B cell (primary cell): ENCODE results near the gene GALNT18. TPM values are rescaled to one million over a fixed set of nuclear protein-coding genes. Genes with fewer than 3 reads are reported as not detected.

ENCODE experiments used
- ATAC-seq: fragments of 200-7000 bp; cut with Tn5 transposase; one replicate; pipeline ENCODE4 v1.10.0; 2021; ENCODE audit warnings: low read depth, mild to moderate bottlenecking, moderate number of reproducible peaks, moderate library complexity
- CTCF ChIA-PET: fragments of 350-600 bp; sonication (Branson Sonifier 250); formaldehyde crosslinking; loops from one replicate; lab custom pipeline; 2021; ENCODE audit warnings: antibody characterized with exemption, inconsistent platforms; lab: Charles Lee
- POLR2A ChIA-PET: fragments of 350-600 bp; sonication (Branson Sonifier 250); formaldehyde crosslinking; loops from one replicate; lab custom pipeline; 2021; ENCODE audit warnings: antibody characterized with exemption; lab: Charles Lee
- DNase-seq: peaks from one replicate; pipeline ENCODE4 v3.0.0; 2013
- H2AFZ ChIP-seq: 2 replicates; pipeline ENCODE4 v1.6.1; 2012; ENCODE audit warnings: mild to moderate bottlenecking, low read depth, low read length; ENCODE audit not compliant: insufficient read depth, poor library complexity, severe bottlenecking
- H3K27ac ChIP-seq, 2 donors: 1 replicate in 1 of 2; 2 replicates in 1 of 2; pipeline ENCODE4 v1.5.1; 2012 to 2013; ENCODE audit warnings: low read length in 2 of 2, mild to moderate bottlenecking in 2 of 2, moderate library complexity in 1 of 2
- H3K27me3 ChIP-seq, 4 experiments: fragments of 200-600 bp in 1 of 4; sonication (generic) in 1 of 4; replicated peaks in 1 of 4; 1 replicate in 2 of 4; 2 replicates in 2 of 4; pipeline versions ENCODE4 v1.6.1 to v1.7.0; 2013 to 2016; ENCODE audit warnings: low read length in 3 of 4, mild to moderate bottlenecking in 2 of 4, mixed read lengths in 1 of 4, moderate library complexity in 1 of 4; ENCODE audit not compliant: insufficient read depth in 4 of 4, control insufficient read depth in 3 of 4; ENCODE audit errors: control extremely low read depth in 1 of 4
- H3K36me3 ChIP-seq, 2 experiments: replicated peaks in 1 of 2; 1 replicate in 1 of 2; 2 replicates in 1 of 2; pipeline versions ENCODE4 v1.6.1 to v1.7.1; 2013; ENCODE audit warnings: low read length in 1 of 2; ENCODE audit not compliant: insufficient read depth in 2 of 2, control insufficient read depth in 1 of 2; ENCODE audit errors: control extremely low read depth in 1 of 2, extremely low read depth in 1 of 2
- H3K4me1 ChIP-seq, 2 donors: fragments of 200-600 bp in 1 of 2; sonication (generic) in 1 of 2; 1 replicate in 1 of 2; 2 replicates in 1 of 2; pipeline versions ENCODE4 v1.5.1 to v1.6.1; 2013 to 2017; ENCODE audit warnings: low read length in 2 of 2; ENCODE audit not compliant: control insufficient read depth in 2 of 2, insufficient read depth in 2 of 2
- H3K4me2 ChIP-seq: replicated peaks from 2 replicates; pipeline ENCODE3; 2012; ENCODE audit warnings: mild to moderate bottlenecking, low read depth, low read length; ENCODE audit not compliant: poor library complexity, severe bottlenecking
- H3K4me3 ChIP-seq, 5 experiments: fragments of 200-600 bp in 1 of 5; sonication (generic) in 1 of 5; 1 replicate in 3 of 5; 2 replicates in 2 of 5; pipeline versions ENCODE4 v1.5.1 to v1.7.0; 2011 to 2016; ENCODE audit warnings: low read length in 4 of 5, mild to moderate bottlenecking in 4 of 5, low read depth in 2 of 5, control low read depth in 1 of 5, moderate library complexity in 1 of 5; ENCODE audit not compliant: insufficient read depth in 1 of 5; ENCODE audit errors: control extremely low read depth in 1 of 5, extremely low read depth in 1 of 5
- H3K79me2 ChIP-seq: fragments of 200-600 bp; sonication (generic); one replicate; pipeline ENCODE4 v1.6.0; 2016; ENCODE audit warnings: low read length; ENCODE audit not compliant: control insufficient read depth, insufficient read depth
- H3K9ac ChIP-seq: fragments of 200-600 bp; sonication (generic); 2 replicates; pipeline ENCODE4 v1.6.1; 2017; ENCODE audit warnings: mild to moderate bottlenecking, low read length, moderate library complexity
- H3K9me3 ChIP-seq, 3 donors: one replicate each; pipeline versions ENCODE4 v1.6.1 to v1.7.1; 2013; ENCODE audit warnings: low read length in 2 of 3; ENCODE audit not compliant: control insufficient read depth in 2 of 3, insufficient read depth in 1 of 3; ENCODE audit errors: control extremely low read depth in 1 of 3
- H4K20me1 ChIP-seq: 2 replicates; pipeline ENCODE4 v1.6.0; 2012; ENCODE audit warnings: mild to moderate bottlenecking, low read length; ENCODE audit not compliant: insufficient read depth, control insufficient read depth, poor library complexity, severe bottlenecking
- H3K27ac Mint-ChIP-seq: one replicate; pipeline ENCODE4 v1.8.0; 2021; ENCODE audit warnings: mixed read lengths
- H3K27me3 Mint-ChIP-seq: one replicate; pipeline ENCODE4 v1.8.0; 2021; ENCODE audit warnings: mixed read lengths
- H3K4me1 Mint-ChIP-seq: one replicate; pipeline ENCODE4 v1.8.0; 2021; ENCODE audit warnings: mixed read lengths
- H3K4me3 Mint-ChIP-seq: one replicate; pipeline ENCODE4 v1.8.0; 2021; ENCODE audit warnings: mixed read lengths
- H3K9me3 Mint-ChIP-seq: one replicate; pipeline ENCODE4 v1.8.0; 2022; ENCODE audit warnings: mixed read lengths; ENCODE audit not compliant: insufficient read depth
- CTCF ChIP-seq: fragments of 200-600 bp; IDR thresholded peaks from one replicate; pipeline ENCODE4 v1.8.0; 2022; ENCODE audit warnings: antibody characterized with exemption, mild to moderate bottlenecking
- EZH2 ChIP-seq: IDR thresholded peaks from 2 replicates; pipeline ENCODE4 v1.6.1; 2012; ENCODE audit warnings: borderline replicate concordance, low read depth, mild to moderate bottlenecking, moderate library complexity, low read length; ENCODE audit not compliant: insufficient read depth, poor library complexity, severe bottlenecking
- whole genome bisulfite sequencing: methylation state at CpG from one replicate; pipeline ENCODE4 v1.1.5; 2013; ENCODE audit warnings: missing lambda C conversion rate; ENCODE audit not compliant: insufficient coverage; 5-methylcytosine and 5-hydroxymethylcytosine counted together
- intact Hi-C: fragments of 100-400 bp; cut with micrococcal nuclease; formaldehyde crosslinking; loops from one replicate; pipeline ENCODE4 v1.10.0; 2022
- polyA plus RNA-seq: library from polyadenylated mRNA; depleted of rRNA; stranded (reverse); fragments of >200 nt; gene quantifications from 2 replicates; pipeline ENCODE4 v1.2.3, GENCODE V29; 2012
- total RNA-seq, 2 donors: library from RNA; stranded (reverse); fragments of 120-200 nt in 1 of 2; gene quantifications; 1 replicate in 1 of 2; 2 replicates in 1 of 2; pipeline versions ENCODE4 v1.2.3 to v1.2.4, GENCODE V29; 2013 to 2022

The GALNT18 gene
- total and polyA plus RNA-seq, 2 donors (not counting 1 experiment from before 2014, with no cell fraction given) = not detected

GRCh38 chr11:11421509-11421908, 200.3 kb downstream of the GALNT18 start:
- peaks cover 18% of the 10 kb centered on the region for H3K27me3 Mint-ChIP-seq
- Histone ChIP-seq H3K79me2 (no peaks in the 10 kb centered on the region), H3K4me3 (no peak overlapping the region), H3K4me2 (no peak overlapping the region), H2AFZ (no peak overlapping the region), H3K27me3 (peaks cover 0 to 11% (median 0%) of the 10 kb centered on the region in 4 experiments), H3K9me3 (no peaks in the 10 kb centered on the region), H3K36me3 (no peaks in the 10 kb centered on the region), H4K20me1 (no peaks in the 10 kb centered on the region), H3K9ac (no peak overlapping the region), H3K27ac (no peak overlapping the region), H3K4me1 (no peaks in the 10 kb centered on the region)
- no peak overlapping the region for H3K27ac Mint-ChIP-seq
- POLR2A ChIA-PET = no interaction called here
- no peak overlapping the region for H3K4me3 Mint-ChIP-seq
- CTCF ChIA-PET = no interaction called here
- WGBS = 85% methylated on average over 1 of the region's 2 CpGs
- DNase-seq (no peak), ATAC-seq (no peak)
- TF ChIP-seq EZH2 = no peak
- TF ChIP-seq CTCF = no peak
- no peaks in the 10 kb centered on the region for H3K4me1 Mint-ChIP-seq
- intact Hi-C loops = no loop called here
- no peaks in the 10 kb centered on the region for H3K9me3 Mint-ChIP-seq

- peaks cover 0 to 13% (median 0%) of the 10 kb centered on the region in 4 experiments for H3K27me3 ChIP-seq
- no peak overlapping the region for H3K9ac ChIP-seq
- H3K4me1 Mint-ChIP-seq = no peaks in the 10 kb centered on the region
- H3K27ac Mint-ChIP-seq = no peak overlapping the region
- WGBS = 42% methylated on average over 5 of the region's 5 CpGs
- no peaks in the 10 kb centered on the region for H3K79me2 ChIP-seq
- no peak for DNase-seq
- H3K27ac ChIP-seq = no peak overlapping the region
- POLR2A ChIA-PET = no interaction called here
- no peaks in the 10 kb centered on the region for H3K36me3 ChIP-seq
- H3K4me2 ChIP-seq = no peak overlapping the region
- intact Hi-C loops = no loop called here
- H4K20me1 ChIP-seq = no peaks in the 10 kb centered on the region
- peaks cover 25% of the 10 kb centered on the region for H3K27me3 Mint-ChIP-seq
- CTCF ChIA-PET = no interaction called here
- no peak overlapping the region for H3K4me3 ChIP-seq
- no peak for ATAC-seq
- H3K4me1 ChIP-seq = no peaks in the 10 kb centered on the region
- TF ChIP-seq EZH2 (no peak), CTCF (no peak)
- no peaks in the 10 kb centered on the region for H3K9me3 ChIP-seq
- no peaks in the 10 kb centered on the region for H3K9me3 Mint-ChIP-seq
- H2AFZ ChIP-seq = no peak overlapping the region
- H3K4me3 Mint-ChIP-seq = no peak overlapping the region
These were observed 200.9 kb downstream of the GALNT18 start for GRCh38 chr11:11420899-11421285.
